GM19043 (cell line): ENCODE data around the gene SCN4A.

Experiments used
- ATAC-seq: cut with Tn5 transposase; IDR thresholded peaks from one replicate; pipeline ENCODE4 v1.9.1; 2021; ENCODE audit warnings: low read depth; ENCODE audit not compliant: unreplicated experiment

Gene SCN4A

DNA sequence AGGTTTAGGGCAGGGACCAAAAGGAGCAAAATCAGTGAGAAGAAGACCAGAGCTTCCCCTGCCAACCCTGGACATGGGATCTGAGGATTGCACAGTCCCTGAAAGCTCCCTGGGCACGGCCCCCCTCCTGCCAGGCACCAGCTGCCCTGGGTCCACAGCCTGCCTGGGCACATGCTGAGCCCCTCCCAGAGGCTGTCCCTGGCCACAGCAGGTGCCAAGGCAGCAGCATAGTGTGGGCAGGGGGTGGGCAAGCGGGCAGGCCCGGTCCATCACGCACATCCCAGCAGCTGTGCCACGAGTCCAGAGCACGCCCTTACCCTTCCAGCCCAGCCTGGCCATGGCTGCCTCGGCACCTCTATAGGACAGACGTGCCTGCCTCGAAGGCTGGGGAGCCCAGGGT is 12.7 kb downstream of the SCN4A start:
- ATAC-seq: no peak

DNA sequence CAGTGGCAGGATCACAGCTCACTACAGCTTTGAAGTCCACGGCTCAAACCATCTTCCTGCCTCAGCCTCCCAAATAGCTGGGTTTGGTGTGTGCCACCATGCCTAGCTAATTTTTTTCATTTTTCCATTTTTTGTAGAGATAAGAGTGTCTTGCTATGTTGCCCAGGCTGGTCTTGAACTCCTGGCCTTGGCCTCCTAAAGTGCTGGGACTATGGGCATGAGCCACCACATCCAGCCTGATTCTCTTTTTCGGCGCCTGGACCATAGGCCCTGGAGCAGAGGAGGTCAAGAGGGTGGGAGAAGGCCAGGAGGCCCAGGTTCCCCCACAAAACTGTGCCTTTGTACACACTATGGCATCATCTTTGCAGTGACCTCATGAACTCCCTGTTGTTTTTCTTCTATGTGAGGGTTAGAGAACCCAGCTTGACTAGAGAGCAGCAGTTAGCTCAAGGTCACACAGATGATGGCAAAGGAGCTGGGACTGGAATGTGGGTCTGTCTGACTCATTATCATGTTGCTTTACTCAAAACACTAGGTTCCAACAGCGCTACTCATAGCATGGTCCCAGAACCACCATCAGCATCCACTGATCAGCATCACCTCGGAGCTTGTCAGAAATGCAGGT is 16.3 kb downstream of the SCN4A start:
- no peak for ATAC-seq

DNA sequence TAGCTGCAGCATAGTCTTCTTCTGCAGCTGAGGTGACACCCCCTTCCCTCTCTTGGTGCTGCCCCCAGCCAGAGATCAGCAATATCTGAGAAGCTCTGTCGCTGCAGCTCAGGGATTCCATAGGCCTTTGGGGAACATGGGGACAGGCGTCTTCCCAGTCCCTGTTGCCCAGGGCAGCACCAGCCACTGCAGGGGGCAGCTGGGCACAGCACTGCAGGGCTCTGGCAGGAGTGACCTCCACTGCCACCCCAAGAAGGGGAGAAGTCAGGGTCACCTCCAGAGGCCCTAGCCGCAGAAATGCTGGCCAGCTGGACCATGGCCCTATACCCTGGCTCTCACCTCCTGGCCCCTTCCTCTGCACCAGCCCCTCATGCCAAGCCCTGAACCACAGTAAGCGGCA is 16.9 kb downstream of the SCN4A start:
- ATAC-seq: no peak

DNA sequence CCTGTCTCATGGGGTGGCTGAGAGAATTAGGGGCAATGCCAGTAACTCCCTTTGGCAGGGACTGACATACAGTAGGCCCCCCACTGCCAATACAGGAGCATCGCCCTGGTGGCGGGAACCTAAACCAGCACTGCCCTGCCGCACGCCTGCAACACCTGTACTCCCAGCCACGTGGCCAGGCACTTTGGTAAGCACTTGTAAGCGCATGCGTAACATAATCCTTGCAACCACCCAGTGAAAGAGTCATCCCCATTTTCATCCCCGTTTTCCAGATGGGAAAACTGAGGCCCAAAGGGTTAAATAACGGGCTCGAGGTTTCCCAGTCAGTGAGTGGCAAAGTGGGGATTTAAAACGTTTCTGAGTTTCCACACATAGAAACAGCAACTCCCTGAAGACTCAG is 17.5 kb downstream of the SCN4A start:
- ATAC-seq: no peak

DNA sequence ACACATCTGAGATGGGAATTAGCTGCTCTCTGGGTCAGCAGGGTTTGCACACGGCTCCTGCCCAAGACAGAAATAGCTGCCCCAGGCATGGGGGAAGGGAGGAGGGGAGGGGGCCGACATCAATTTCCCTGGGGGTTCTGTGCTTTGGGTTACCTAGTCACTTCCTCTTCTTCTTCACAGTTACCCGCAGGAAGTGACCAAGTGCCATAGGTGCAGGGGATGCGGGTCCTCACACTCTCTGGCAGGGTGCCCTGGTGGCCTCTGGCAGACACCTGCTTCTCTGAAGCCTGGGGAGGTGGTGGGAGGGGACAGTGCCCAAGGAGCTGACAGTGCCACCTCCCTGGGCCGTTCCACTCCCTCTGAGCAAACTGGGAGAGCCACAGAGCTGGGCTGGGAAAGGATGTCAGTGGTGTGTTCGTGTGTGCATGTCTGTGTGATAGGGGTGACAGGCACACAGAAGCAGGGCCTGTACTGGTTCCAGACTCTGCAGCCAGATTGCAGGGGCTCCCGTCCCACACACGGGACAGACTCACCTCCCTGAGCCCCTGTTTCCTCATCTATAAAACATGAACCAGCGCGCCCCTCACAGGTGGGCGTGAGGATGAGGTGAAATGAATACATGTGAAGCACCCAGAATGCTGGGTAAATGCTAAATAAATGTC is 18.2 kb downstream of the SCN4A start:
- ATAC-seq: peak; percentile 64

DNA sequence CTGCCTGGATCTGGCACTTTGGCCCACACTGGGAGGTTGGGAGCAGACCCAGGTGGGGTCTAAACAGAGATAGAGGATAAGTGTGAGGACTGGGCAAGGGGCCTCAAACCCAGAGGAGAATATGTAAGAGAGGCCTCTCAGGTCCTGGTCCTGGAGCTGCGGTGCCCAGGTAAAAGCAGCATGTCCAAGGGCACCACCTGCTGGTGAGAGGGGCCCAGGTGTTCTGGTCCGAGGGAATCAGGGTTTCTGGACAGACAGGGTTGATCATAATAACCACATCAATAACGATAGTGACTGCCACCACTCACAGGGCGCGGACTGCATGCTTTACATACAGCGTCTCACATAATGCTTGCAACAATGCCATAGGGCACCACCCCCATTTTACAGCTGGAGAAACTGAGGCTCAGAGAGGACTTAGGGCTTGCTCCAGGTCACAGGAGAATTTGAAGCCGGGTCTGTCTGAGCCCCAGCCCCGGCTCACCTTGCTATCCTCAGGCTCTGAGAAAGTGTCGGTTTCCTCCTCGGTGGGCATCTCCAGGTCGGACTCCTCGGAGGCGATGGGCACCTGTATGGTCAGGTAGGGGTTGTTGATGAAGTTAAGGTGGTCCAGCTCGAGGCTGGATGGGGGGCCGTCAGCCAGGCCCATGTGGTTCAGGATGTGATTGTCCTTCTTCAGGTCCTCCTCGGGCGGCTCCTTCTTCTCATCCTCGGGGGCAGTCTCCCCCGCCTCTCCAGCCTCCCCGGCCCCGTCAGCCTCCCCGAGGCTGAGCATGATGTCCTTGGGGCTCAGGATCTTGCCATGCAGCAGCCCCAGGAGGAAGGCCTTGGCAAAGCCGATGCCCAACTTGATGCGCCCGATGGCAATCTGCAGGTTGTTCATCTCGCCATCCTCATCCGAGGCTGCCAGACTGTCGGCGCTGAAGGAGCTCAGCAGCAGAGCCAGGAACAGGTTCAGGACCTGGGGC is 21.5 kb downstream of the SCN4A start:
- ATAC-seq: no peak

DNA sequence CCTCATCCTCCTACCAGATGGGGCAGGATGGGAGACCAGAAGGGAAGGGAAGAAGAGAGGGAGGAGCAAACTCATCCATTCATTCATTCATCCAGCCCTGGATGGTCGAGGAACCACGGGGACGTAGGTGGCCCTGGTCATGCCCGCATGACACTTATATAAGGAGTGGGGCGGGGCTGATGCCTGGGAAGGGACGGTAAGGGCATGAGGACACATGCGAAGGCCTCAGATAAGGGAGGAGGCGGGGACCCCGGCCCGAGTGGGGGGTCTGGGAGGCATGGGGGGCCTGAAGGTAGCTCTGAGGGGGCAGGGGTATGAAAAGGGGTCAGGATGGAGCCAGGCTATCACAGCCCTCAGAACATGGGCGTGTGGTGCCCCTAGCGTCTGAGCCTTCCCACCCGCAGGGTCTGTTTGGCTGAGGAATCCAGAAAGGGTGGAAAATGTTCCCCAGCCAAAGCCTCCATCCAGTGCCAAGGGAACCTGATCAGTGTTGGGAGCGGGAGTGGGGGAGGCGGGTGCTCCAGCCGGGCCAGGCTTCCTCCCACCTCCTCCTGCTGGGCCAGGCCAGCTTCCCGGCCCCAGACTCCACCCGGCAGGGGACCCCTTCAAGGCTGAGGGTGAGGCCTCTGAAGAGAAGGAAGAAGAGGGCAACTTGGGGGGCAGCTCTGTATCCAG is 23.0 kb downstream of the SCN4A start:
- no peak for ATAC-seq

DNA sequence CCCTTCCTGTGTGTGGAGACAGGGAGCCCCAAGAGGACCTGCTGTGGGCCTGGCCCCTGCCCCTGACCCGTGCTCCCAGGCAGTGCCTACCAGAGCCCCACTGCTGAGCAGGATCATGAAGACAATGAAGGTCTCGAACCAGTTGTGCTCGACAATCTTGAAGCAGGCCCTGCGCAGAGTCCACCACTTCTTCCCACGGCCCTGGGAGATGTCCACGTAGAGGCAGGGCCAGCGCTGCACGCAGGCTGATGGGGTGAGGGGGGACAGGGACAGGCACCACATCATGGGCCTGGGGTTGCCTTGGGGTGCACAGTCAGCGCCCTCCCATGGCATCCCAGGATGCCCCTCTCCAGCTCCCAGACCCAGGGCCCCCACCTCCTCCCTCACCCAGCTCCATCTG is 24.2 kb downstream of the SCN4A start:
- ATAC-seq: no peak

DNA sequence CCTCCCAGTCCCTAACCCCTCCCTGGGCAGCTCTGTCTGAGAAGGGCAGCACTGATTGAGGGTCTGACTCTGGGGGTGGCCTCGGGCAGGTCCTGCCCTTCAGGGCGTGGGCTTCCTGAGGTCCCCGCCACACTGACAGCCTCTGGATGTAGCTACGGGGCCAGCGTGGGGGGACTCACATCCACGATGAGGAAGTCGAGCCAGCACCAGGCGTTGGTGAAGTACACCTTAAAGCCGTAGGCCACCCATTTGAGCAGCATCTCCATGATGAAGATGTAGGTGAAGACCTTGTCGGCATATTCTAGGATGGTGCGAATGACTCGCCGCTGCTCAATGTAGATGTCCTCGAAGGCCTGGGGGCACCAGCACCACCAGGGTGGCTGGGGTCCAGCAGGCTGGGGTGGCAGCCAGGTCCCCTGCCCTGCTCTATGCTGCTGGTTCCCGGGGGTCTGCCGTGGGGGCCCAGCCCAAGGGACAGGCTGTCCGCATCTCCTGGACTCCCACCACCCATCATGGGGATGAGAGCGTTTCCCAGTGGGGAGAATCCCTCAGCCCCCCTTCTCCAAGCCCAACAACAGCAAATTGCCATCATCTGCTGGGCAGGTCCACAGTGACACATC is 24.9 kb downstream of the SCN4A start:
- ATAC-seq: no peak

DNA sequence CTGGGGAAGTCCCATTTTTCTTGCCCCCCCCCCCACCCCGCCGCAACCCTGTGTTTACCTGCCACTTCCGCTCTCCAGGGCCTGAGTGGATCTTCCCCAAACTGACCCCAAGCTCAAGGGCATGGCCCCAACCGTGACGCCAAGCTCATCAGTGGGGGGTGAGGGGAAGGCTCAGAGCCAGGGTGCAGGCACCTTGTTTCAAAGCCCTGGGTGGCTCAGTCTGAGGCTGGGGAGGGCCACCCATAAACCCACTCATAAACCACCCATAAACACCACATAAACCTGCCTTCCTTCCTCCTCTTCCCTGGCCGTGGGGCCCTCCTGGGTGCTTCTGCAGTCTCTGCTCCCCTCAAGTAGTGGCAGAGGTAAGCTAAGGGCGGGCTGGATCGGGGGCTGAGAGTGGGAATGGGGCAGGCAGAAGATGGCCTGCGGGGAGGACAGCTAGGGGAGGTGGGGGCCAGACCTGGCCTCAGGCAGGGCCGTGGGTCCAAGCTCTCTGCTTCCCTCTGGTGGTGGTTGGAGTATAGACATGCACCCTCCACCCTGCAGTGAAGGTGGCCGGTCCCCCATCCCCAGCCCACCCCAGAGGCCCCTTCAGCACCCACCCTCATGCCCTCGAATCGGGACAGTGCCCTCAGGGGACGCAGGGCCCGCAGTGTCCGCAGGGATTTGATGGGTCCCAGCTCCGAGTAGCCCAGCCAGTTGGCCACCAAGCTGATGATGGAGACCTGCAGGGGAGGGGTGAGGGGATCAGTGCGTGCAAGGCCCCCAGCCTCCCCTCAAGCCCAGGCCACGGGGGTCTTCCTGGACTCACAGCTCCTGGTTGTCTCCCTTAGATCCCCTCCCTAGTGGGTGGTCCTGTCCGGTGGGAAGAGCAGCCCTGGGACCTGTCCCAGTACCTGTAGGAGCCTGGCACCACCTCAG is 26.0 kb downstream of the SCN4A start:
- peak; percentile 81 for ATAC-seq

DNA sequence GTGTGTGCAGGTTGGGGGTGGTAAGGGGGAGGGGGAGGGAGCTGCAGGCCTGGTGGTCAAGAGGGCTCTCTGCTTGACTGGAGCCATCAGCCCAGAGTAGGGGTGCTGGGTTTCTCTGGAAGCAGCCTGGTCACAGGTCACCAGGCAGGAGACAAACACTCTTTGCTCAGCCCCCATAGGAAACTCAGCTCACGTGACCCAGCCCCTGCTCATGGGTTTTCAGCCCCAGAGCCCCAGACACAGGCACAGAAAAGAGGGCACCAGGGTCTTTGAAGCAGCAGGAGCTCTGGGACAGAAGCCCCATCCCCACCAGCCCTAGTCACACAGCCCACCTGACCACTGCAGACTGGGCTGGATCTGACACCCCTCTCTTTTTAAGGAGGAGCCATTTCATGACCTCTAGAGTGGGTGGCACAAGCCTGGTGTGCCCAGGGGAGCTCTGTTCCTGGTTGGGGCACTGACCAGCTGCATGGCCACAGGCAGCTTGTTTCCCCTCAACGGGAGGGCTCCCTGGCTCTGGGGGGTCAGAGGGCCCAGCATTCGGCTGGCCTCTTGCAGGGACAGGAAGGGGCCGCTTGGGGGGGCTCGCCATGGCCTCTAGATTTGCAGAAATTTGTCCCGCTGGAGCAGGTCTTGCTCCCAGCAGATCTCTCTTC is 26.8 kb downstream of the SCN4A start:
- no peak for ATAC-seq

DNA sequence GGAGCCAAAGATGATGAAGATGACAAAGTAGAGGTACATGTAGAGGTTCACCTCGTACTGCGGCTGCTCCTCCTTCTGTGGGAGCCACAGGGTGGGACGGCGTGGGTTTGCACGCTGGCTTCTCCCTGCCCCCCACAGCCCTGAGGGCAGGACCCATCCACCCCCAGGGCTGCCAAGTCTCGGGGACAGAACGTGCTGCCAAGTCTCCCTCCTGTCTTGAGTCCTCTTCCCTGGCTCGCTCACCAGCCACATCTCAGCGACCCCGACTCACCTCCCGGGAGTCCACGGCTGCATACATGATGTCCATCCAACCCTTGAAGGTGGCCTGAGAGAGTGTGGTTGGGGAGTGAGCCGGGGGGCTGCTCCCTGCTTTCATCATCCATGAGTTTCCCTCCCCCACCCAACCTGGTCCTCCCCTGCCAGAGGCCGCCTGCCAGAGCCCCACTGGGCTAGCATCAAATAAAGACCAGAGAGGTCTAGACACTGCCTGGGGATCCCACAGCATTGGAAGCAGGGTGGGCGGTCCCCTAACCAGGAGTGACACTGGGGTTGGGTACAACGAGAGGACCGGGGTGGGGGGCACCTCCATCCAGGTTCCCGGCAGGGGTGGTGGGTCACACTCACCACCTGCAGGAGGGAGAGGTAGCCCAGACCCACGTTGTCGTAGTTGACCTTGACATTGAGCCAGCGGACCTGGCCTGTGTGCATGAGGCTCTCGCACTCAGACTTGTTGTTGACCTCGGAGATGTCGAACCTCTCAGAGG is 27.8 kb downstream of the SCN4A start:
- no peak for ATAC-seq

DNA sequence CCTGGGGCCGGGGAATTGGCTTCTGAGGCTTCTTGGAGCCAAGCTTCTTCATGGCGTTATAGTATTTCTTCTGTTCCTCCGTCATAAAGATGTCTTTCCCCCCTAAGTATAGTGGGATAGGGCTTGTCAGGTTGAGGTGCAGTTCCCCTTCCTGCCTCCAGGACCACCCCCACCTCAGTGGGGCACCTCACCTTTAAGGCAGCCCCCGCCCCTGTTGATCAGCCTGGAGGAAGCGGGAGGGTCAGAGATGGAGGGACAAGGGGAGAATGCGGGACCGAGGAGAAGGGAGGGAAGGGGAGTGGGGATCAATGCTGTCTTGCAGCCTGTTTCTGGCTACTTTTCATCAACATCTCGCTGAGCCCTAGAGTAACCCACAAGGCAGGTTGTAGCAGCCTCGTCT is 29.0 kb downstream of the SCN4A start:
- ATAC-seq: no peak

DNA sequence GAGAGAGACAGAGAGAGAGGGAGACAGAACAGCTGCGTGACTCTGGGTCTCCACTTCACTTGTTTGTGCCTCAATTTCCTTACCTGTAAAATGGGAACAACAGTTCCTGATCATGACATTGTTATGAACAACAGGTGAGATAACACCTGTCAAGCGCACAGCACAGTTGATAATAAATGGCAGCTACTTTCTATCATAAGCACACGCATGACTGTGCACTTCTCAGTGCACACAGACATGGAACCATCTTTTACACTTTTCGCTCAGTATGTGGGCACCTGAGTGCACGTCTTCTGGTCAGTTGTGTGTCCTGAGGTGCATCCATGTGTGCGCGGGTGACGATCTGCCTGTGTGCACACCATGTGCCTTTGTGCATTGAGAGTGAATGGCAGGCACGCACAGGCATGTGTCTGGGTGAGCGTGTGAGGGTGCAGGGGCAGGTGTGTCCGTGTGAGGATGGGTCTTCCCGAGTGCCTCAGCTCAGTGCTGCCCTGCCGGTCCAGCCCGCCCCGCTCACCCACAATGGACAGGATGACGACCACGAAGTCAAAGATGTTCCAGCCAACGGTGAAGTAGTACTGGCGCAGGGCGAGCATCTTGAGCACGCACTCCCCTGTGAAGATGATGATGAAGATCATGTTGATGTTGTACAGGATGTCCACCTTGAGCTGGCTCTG is 30.3 kb downstream of the SCN4A start:
- ATAC-seq: no peak

DNA sequence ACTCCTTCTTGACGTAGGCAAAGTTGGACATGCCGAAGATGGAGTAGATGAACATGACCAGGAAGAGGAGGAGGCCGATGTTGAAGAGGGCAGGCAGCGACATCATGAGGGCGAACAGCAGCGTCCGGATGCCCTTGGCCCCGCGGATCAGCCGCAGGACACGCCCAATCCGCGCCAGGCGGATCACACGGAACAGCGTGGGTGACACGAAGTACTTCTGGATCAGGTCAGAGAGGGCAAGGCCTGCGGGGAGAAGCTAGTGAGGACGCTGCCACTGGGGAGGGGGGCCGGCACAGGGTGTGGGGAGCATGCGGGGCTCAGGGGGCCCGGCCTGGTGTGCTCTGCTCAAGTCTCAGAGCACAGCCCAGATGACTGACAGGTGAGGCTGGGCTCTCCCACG is 31.0 kb downstream of the SCN4A start:
- no peak for ATAC-seq

DNA sequence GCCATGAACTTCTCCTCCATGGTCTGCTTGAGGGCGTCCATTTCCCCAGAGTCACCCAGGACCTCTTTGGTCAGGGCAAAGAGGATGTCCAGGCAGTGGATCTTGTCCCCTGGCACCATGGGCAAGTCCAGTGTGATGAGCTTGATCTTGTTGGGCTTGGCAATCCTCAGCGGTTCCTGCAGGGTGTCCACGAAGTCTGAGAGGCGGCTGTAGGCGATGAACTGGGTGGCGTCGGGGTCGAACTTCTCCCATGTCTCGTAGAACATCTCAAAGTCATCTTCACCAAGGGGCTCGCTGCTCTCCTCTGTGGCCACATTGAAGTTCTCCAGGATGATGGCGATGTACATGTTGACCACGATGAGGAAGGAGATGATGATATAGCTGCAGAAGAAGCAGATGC is 31.6 kb downstream of the SCN4A start:
- no peak for ATAC-seq

DNA sequence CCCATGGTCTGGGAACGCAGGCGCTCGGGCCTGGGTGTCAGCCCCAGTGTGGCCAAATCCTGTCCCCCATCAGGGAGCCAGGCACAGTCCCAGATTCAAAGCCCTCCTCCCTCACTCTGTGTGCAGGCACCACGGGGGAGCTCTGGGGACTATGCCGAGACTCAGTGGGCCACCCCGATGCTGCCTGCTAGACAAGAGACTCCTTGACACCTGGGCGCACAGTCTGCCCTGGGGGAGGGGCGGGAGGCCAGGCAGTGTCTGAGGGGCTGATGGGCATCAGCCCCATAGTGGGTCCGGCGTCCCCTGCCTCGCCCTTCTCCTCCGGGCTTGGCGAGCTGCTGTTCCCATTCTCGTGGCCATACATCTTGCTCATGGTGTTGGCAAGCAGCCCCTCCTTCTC is 32.1 kb downstream of the SCN4A start:
- ATAC-seq: no peak

DNA sequence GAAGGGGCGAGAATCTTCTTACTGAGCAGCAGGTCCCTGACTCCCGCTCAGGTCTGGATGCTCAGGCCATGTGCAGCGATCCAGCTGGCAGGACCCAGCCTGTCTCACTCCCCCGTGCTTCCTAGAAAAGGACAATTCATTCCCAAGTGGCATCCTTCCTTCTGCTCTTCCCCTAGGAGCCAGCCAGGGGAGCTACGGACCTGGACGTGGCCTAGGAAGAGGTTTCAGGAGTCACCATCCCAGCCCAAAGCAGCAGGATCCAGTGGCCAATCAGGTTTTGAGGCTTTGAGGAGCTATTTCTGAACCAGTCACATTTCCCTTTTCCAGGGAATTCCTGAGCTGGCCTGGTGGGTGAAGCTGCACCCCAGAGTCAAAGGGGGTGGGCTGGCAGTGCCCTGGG is 32.8 kb downstream of the SCN4A start:
- no peak for ATAC-seq
